ENCODE results near the gene PTPN14.

PTPN14 gene

GRCh38 chr1:214426426-214426812 is 125.0 kb downstream of the PTPN14 start:
- Histone ChIP-seq H3K27me3 (ENCODE audit: insufficient read depth, low read length) (no peaks in the 10 kb centered on the region), H3K36me3 (ENCODE audit: insufficient read depth, low read length) (0 out of 2 replicates have a peak, but pooled peaks cover 3% of the 10 kb centered on the region), H3K79me2 (ENCODE audit: control insufficient read depth, insufficient read depth, low read length, unreplicated experiment) (peaks cover 64% of the 10 kb centered on the region), H2AFZ (ENCODE audit: low read length, unreplicated experiment) (no peak overlapping the region), H3K4me1 (ENCODE audit: control insufficient read depth, insufficient read depth, low read length, unreplicated experiment) (peaks cover 79% of the 10 kb centered on the region), H3K27ac (ENCODE audit: low read depth, low read length) (peak overlapping the region; percentile 94), H3K4me3 (ENCODE audit: low read depth, low read length) (no peak overlapping the region)

DNA sequence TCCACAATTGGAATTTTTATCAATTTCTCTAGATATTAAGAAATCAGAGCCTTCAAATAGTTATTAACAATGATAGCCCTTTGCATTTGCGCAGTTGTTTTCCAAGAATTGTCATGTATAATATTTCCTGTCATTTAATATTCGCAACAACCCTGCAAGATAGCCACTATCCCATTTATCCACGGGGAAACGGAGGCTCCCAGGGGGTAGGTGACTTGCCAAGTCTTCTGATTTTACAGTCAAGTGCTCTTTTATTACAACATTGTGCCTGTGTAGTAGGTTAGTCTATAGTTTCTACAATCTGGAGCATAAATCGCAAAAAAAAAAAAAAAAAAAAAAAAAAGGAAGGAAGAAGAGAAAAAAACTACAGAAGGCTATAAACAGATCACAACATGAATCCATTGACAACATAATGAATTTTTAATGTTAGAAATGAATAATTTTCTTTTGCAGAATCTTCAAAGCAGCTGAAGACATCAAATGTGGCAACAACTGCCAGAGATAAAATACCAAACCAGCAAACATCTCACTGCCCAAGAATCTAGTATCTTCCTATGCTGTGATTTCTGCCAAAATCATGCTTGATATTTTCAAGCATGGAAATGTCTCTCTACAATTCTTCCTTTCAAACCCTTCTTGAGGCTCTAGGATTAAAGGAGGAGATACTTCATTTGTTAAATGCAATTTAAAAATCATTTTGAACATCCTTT is 125.5 kb downstream of the PTPN14 start:
- no peaks in the 10 kb centered on the region for H3K36me3 ChIP-seq (ENCODE audit: insufficient read depth, low read length)
- H3K4me3 ChIP-seq (ENCODE audit: low read depth, low read length), result no peak overlapping the region
- H3K79me2 ChIP-seq (ENCODE audit: control insufficient read depth, insufficient read depth, low read length, unreplicated experiment), result peaks cover 64% of the 10 kb centered on the region
- no peaks in the 10 kb centered on the region for H3K27me3 ChIP-seq (ENCODE audit: insufficient read depth, low read length)
- H3K27ac ChIP-seq (ENCODE audit: low read depth, low read length), result peak overlapping the region; percentile 94
- H2AFZ ChIP-seq (ENCODE audit: low read length, unreplicated experiment), result no peak overlapping the region
- H3K4me1 ChIP-seq (ENCODE audit: control insufficient read depth, insufficient read depth, low read length, unreplicated experiment), result peaks cover 84% of the 10 kb centered on the region

DNA sequence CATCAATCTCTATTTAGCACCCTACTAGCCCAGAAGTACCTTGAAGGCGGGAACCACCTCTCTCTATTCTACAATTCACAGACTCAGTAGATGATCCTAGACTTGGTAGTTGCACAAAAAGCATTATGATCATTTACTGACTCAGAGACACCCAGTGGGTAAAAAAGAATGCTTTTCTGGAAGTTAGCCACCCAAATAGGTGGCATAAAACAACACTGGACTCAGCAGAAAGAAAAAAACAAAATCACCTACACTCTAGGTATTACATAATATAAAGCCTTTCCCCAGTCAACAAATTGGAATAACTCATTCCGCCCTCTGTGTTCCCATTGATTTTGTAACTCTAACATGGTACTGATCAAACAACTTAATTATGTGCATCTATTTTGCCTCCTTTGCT is 126.3 kb downstream of the PTPN14 start:
- no peaks in the 10 kb centered on the region for H3K27me3 ChIP-seq (ENCODE audit: insufficient read depth, low read length)

GRCh38 chr1:214423045-214423444 is 128.4 kb downstream of the PTPN14 start:
- Histone ChIP-seq H3K4me1 (ENCODE audit: control insufficient read depth, insufficient read depth, low read length, unreplicated experiment) (peaks cover 84% of the 10 kb centered on the region), H3K27ac (ENCODE audit: low read depth, low read length) (peak overlapping the region; percentile 86), H2AFZ (ENCODE audit: low read length, unreplicated experiment) (no peak overlapping the region), H3K27me3 (ENCODE audit: insufficient read depth, low read length) (no peaks in the 10 kb centered on the region), H3K36me3 (ENCODE audit: insufficient read depth, low read length) (no peaks in the 10 kb centered on the region), H3K4me3 (ENCODE audit: low read depth, low read length) (peak overlapping the region; percentile 37; the same call in 1 of the 2 replicates), H3K79me2 (ENCODE audit: control insufficient read depth, insufficient read depth, low read length, unreplicated experiment) (peaks cover 71% of the 10 kb centered on the region)

More for the DNA sequence above, 126.3 kb downstream of the PTPN14 start:
- Histone ChIP-seq H3K79me2 (ENCODE audit: control insufficient read depth, insufficient read depth, low read length, unreplicated experiment) (peaks cover 64% of the 10 kb centered on the region), H3K4me1 (ENCODE audit: control insufficient read depth, insufficient read depth, low read length, unreplicated experiment) (peaks cover 85% of the 10 kb centered on the region), H2AFZ (ENCODE audit: low read length, unreplicated experiment) (no peak overlapping the region), H3K36me3 (ENCODE audit: insufficient read depth, low read length) (no peaks in the 10 kb centered on the region), H3K27ac (ENCODE audit: low read depth, low read length) (peak overlapping the region; percentile 94), H3K4me3 (ENCODE audit: low read depth, low read length) (no peak overlapping the region)

DNA sequence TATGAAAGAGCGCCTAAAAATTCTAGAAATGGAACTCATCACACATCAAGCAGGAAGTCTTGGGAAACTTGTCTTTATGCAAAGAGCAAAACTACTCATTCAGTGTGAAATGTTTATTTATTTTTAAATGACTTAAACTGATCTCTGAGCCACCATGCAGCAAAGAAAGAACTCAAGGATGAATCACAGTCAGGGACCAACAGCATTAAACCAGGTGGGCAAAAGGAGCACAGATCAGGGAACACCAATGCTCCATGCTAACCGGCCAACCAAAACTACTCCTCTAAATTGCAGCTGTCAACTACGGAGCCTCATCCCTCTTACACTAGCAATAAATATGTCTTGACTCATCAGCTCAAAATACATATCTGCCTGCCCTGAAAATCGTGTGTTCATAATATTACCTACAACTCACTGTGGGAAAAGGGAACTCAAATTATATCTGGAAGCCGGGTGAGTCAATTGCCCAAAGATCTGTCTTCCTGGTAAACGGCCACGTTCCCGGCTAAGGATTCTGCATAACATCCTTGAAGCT is 129.2 kb downstream of the PTPN14 start:
- Histone ChIP-seq H3K27me3 (ENCODE audit: insufficient read depth, low read length) (no peaks in the 10 kb centered on the region), H3K27ac (ENCODE audit: low read depth, low read length) (peak overlapping the region; percentile 86), H3K36me3 (ENCODE audit: insufficient read depth, low read length) (no peaks in the 10 kb centered on the region), H3K4me1 (ENCODE audit: control insufficient read depth, insufficient read depth, low read length, unreplicated experiment) (peaks cover 85% of the 10 kb centered on the region), H3K4me3 (ENCODE audit: low read depth, low read length) (peak overlapping the region; percentile 37), H3K79me2 (ENCODE audit: control insufficient read depth, insufficient read depth, low read length, unreplicated experiment) (peaks cover 79% of the 10 kb centered on the region), H2AFZ (ENCODE audit: low read length, unreplicated experiment) (no peak overlapping the region)

- H3K4me3 ChIP-seq (ENCODE audit: low read depth, low read length), result no peak overlapping the region
Measured at GRCh38 chr1:214420833-214421232, 130.6 kb downstream of the PTPN14 start.

DNA sequence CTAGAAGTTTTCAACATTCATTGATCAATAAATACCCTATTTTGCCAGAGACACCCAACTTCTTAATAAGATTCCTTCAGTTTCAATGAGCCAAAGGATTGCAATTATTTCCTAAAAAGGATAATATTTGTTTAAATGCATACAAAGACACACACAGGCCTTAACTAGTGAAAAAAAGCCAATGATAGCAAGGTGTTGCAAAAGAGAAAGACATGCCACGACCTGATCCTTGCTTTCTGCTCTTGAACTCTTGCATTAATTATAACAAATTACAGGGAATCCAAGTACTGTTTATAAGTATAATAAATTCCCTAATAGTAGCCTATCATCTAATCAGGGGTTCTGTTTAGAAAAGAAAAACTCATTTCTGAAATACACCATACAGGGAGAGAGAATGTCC is 131.1 kb downstream of the PTPN14 start:
- H3K79me2 ChIP-seq (ENCODE audit: control insufficient read depth, insufficient read depth, low read length, unreplicated experiment), result peaks cover 81% of the 10 kb centered on the region
- H3K4me3 ChIP-seq (ENCODE audit: low read depth, low read length), result no peak overlapping the region
- no peaks in the 10 kb centered on the region for H3K36me3 ChIP-seq (ENCODE audit: insufficient read depth, low read length)
- H2AFZ ChIP-seq (ENCODE audit: low read length, unreplicated experiment), result no peak overlapping the region
- no peaks in the 10 kb centered on the region for H3K27me3 ChIP-seq (ENCODE audit: insufficient read depth, low read length)
- peak overlapping the region; percentile 86 for H3K27ac ChIP-seq (ENCODE audit: low read depth, low read length)
- peaks cover 86% of the 10 kb centered on the region for H3K4me1 ChIP-seq (ENCODE audit: control insufficient read depth, insufficient read depth, low read length, unreplicated experiment)

More at GRCh38 chr1:214420833-214421232, 130.6 kb downstream of the PTPN14 start:
- Histone ChIP-seq H3K4me1 (ENCODE audit: control insufficient read depth, insufficient read depth, low read length, unreplicated experiment) (peaks cover 87% of the 10 kb centered on the region), H3K27ac (ENCODE audit: low read depth, low read length) (peak overlapping the region; percentile 86), H3K36me3 (ENCODE audit: insufficient read depth, low read length) (no peaks in the 10 kb centered on the region), H3K27me3 (ENCODE audit: insufficient read depth, low read length) (no peaks in the 10 kb centered on the region), H3K79me2 (ENCODE audit: control insufficient read depth, insufficient read depth, low read length, unreplicated experiment) (peaks cover 80% of the 10 kb centered on the region), H2AFZ (ENCODE audit: low read length, unreplicated experiment) (no peak overlapping the region)

- Histone ChIP-seq H3K79me2 (ENCODE audit: control insufficient read depth, insufficient read depth, low read length, unreplicated experiment) (peaks cover 82% of the 10 kb centered on the region), H3K4me1 (ENCODE audit: control insufficient read depth, insufficient read depth, low read length, unreplicated experiment) (peaks cover 80% of the 10 kb centered on the region), H3K27ac (ENCODE audit: low read depth, low read length) (no peak overlapping the region), H3K27me3 (ENCODE audit: insufficient read depth, low read length) (no peaks in the 10 kb centered on the region), H3K4me3 (ENCODE audit: low read depth, low read length) (no peak overlapping the region), H3K36me3 (ENCODE audit: insufficient read depth, low read length) (0 out of 2 replicates have a peak, but pooled peaks cover 2% of the 10 kb centered on the region), H2AFZ (ENCODE audit: low read length, unreplicated experiment) (no peak overlapping the region)
Measured at GRCh38 chr1:214419650-214420049, 131.8 kb downstream of the PTPN14 start.

- Histone ChIP-seq H3K36me3 (ENCODE audit: insufficient read depth, low read length) (0 out of 2 replicates have a peak, but pooled peaks cover 9% of the 10 kb centered on the region), H2AFZ (ENCODE audit: low read length, unreplicated experiment) (no peak overlapping the region), H3K4me3 (ENCODE audit: low read depth, low read length) (no peak overlapping the region), H3K27ac (ENCODE audit: low read depth, low read length) (peak overlapping the region; percentile 10; the same call in 1 of the 2 replicates), H3K79me2 (ENCODE audit: control insufficient read depth, insufficient read depth, low read length, unreplicated experiment) (peaks cover 81% of the 10 kb centered on the region), H3K27me3 (ENCODE audit: insufficient read depth, low read length) (no peaks in the 10 kb centered on the region), H3K4me1 (ENCODE audit: control insufficient read depth, insufficient read depth, low read length, unreplicated experiment) (peaks cover 78% of the 10 kb centered on the region)
Measured at GRCh38 chr1:214418391-214418790, 133.0 kb downstream of the PTPN14 start.

DNA sequence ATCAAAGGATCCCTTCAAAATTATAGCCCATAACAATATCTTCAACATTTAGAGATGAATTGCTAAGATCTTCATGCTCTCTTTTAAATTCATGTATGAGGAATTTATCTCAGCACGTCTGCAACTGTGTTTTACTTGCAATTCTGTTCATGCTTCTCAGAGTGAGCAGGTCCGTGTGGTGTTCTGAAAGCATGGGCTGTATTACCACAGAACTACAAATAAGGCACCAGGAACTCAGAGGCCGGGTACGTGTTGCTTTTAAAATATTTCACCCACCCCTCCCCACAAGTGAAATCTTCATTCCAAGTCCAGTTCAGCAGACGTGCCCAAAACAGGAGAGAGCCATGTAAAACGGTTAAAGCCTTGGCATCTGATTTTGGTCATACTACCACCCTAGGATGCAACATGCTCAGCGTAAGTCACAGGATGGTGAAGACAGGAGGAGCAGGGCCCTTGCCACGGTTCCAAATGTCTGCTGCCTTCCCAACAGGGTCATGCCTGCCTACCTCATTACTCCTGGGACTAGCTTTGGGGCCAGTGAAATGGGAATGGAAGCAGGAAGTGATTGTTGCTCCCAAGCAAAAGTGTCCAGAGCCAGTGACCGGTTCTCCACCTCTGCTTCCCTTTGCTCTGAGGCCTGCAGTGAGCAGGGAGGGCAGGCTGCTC is 133.7 kb downstream of the PTPN14 start:
- H3K4me1 ChIP-seq (ENCODE audit: control insufficient read depth, insufficient read depth, low read length, unreplicated experiment), result peaks cover 71% of the 10 kb centered on the region
- H3K27me3 ChIP-seq (ENCODE audit: insufficient read depth, low read length), result no peaks in the 10 kb centered on the region
- no peak overlapping the region for H3K4me3 ChIP-seq (ENCODE audit: low read depth, low read length)
- no peak overlapping the region for H2AFZ ChIP-seq (ENCODE audit: low read length, unreplicated experiment)
- 0 out of 2 replicates have a peak, but pooled peaks cover 9% of the 10 kb centered on the region for H3K36me3 ChIP-seq (ENCODE audit: insufficient read depth, low read length)
- peaks cover 81% of the 10 kb centered on the region for H3K79me2 ChIP-seq (ENCODE audit: control insufficient read depth, insufficient read depth, low read length, unreplicated experiment)
- H3K27ac ChIP-seq (ENCODE audit: low read depth, low read length), result peak overlapping the region; percentile 1

All from ACC112 (cell line).